ENCODE results near the gene DPYSL5. TPM values are rescaled to one million over a fixed set of nuclear protein-coding genes. Genes with fewer than 3 reads are reported as not detected.

Gene DPYSL5
- total and polyA plus RNA-seq, 10 of the 15 experiments (the other 5 are each of a cell fraction or from before 2014, with no cell fraction given), result not detected

DNA sequence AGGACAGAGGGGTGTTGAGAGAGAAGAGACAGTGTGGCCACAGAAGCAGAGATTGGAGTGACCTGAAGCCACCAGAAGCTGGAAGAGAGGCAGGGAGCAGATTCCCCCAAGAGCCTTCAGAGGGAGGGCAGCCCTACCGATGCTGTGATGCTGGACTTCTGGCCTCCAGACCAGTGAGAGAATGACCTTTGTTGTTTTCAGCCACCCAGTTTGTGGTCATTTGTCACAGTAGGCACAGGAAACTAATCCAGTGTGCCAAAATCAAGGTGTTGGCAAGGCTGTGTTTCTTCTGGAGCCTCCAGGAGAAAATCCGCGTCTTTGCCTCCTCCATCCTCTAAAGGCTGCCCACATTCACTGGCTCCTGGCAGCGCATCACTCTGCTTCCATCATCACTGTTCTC lies 137.9 kb downstream of the DPYSL5 start (continued):
- no peak for TF ChIP-seq CBX3 (IDR thresholded peaks at IDR 0.05; ENCODE audit: borderline replicate concordance, low read depth)

- Histone ChIP-seq H4K20me1 (ENCODE audit: control insufficient read depth, insufficient read depth) (no peaks in the 10 kb centered on the region), H2AFZ (ENCODE audit: control insufficient read depth, low read depth, low read length) (no peak overlapping the region), H3K27me3 (replicated peaks in 1 of 2; ENCODE audit: control insufficient read depth in 2 of 2, insufficient read depth in 2 of 2, low read length in 1 of 2) (peaks cover 5% of the 10 kb centered on the region in 2 experiments), H3K9me3 (replicated peaks; ENCODE audit: control insufficient read depth, insufficient read depth, low read length) (no peaks in the 10 kb centered on the region), H3K79me2 (ENCODE audit: control insufficient read depth, insufficient read depth, low read length) (no peaks in the 10 kb centered on the region), H3K9ac (ENCODE audit: control insufficient read depth, insufficient read depth, low read length) (no peak overlapping the region), H3K4me1 (ENCODE audit: control insufficient read depth, insufficient read depth, low read length) (no peaks in the 10 kb centered on the region), H3K4me3 (no peak overlapping the region), H3K36me3 (ENCODE audit: control insufficient read depth in 2 of 2, insufficient read depth in 2 of 2, low read length in 1 of 2) (no peaks in the 10 kb centered on the region), H3K27ac (ENCODE audit: control insufficient read depth, insufficient read depth) (no peak overlapping the region), H3K4me2 (ENCODE audit: control insufficient read depth, insufficient read depth) (no peak overlapping the region)
- in situ Hi-C loops (cut with MboI) (no loop called here), intact Hi-C loops (cut with micrococcal nuclease; ENCODE audit: unreplicated experiment) (no loop called here)
- ChIA-PET POLR2A (no interaction called here), CTCF (interaction anchor here (0.9 kb wide), 1 partner anchor 24 kb away, joined by 3 read pairs; no protein-coding TSS in a partner anchor), SMC1A (ENCODE audit: uncharacterized antibody, unreplicated experiment) (interaction anchor here (2.1 kb wide), 1 partner anchor 24 kb away, joined by 6 read pairs; no protein-coding TSS in a partner anchor), RAD21 (ENCODE audit: unreplicated experiment) (no interaction called here)
- 23% methylated on average over 5 of the region's 5 CpGs for WGBS (ENCODE audit: insufficient coverage, insufficient replicate concordance, low lambda C conversion rate, missing lambda C conversion rate)
- no peak for TF ChIP-seq SMAD5 (IDR thresholded peaks at IDR 0.05; ENCODE audit: low read depth)
- TF ChIP-seq, protein P1, sequence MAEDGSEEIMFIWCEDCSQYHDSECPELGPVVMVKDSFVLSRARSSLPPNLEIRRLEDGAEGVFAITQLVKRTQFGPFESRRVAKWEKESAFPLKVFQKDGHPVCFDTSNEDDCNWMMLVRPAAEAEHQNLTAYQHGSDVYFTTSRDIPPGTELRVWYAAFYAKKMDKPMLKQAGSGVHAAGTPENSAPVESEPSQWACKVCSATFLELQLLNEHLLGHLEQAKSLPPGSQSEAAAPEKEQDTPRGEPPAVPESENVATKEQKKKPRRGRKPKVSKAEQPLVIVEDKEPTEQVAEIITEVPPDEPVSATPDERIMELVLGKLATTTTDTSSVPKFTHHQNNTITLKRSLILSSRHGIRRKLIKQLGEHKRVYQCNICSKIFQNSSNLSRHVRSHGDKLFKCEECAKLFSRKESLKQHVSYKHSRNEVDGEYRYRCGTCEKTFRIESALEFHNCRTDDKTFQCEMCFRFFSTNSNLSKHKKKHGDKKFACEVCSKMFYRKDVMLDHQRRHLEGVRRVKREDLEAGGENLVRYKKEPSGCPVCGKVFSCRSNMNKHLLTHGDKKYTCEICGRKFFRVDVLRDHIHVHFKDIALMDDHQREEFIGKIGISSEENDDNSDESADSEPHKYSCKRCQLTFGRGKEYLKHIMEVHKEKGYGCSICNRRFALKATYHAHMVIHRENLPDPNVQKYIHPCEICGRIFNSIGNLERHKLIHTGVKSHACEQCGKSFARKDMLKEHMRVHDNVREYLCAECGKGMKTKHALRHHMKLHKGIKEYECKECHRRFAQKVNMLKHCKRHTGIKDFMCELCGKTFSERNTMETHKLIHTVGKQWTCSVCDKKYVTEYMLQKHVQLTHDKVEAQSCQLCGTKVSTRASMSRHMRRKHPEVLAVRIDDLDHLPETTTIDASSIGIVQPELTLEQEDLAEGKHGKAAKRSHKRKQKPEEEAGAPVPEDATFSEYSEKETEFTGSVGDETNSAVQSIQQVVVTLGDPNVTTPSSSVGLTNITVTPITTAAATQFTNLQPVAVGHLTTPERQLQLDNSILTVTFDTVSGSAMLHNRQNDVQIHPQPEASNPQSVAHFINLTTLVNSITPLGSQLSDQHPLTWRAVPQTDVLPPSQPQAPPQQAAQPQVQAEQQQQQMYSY (CRISPR knock-in tag; IDR thresholded peaks at IDR 0.05), result no peak
- no peak for TF ChIP-seq SMARCA5 (IDR thresholded peaks at IDR 0.05)
- no peak for TF ChIP-seq SMAD1 (IDR thresholded peaks at IDR 0.05; ENCODE audit: low read depth, partially characterized antibody)
- no peak for ATAC-seq
- no peak for DNase-seq (ENCODE audit: low read depth, low spot score)
- no peak for FAIRE-seq
- BruUV-seq (replicated peaks), result no TSS peak
Measured at GRCh38 chr2:26986576-26986975, 138.6 kb downstream of the DPYSL5 start.

Data from GM12878 (cell line).